CD14-positive monocyte (primary cell): ENCODE data around the gene HOXA5. TPM values are rescaled to one million over a fixed set of nuclear protein-coding genes. Genes with fewer than 3 reads are reported as not detected.

Experiments used
- DNase-seq, 3 donors: peaks; one replicate each; pipeline ENCODE4 v3.0.0-alpha.2; 2011 to 2022
- H2AFZ ChIP-seq: 2 replicates; pipeline ENCODE4 v1.6.0; 2012; ENCODE audit warnings: mild to moderate bottlenecking, low read depth, low read length, inconsistent platforms; ENCODE audit not compliant: insufficient read depth, poor library complexity, severe bottlenecking
- H3K27ac ChIP-seq, 2 donors: 1 replicate in 1 of 2; 2 replicates in 1 of 2; pipeline ENCODE4 v1.5.1; 2012 to 2013; ENCODE audit warnings: low read length in 2 of 2, control low read depth in 1 of 2, inconsistent platforms in 1 of 2, low read depth in 1 of 2, mild to moderate bottlenecking in 1 of 2
- H3K27me3 ChIP-seq, 2 donors: one replicate each; pipeline versions ENCODE4 v1.6.0 to v1.6.1; 2011 to 2013; ENCODE audit warnings: low read length in 2 of 2; ENCODE audit not compliant: control insufficient read depth in 2 of 2, insufficient read depth in 2 of 2
- H3K36me3 ChIP-seq, 2 donors: replicated peaks in 1 of 2; 1 replicate in 1 of 2; 2 replicates in 1 of 2; pipeline versions ENCODE4 v1.5.1 to v1.6.1; 2012 to 2013; ENCODE audit warnings: low read length in 2 of 2, control low read depth in 1 of 2, inconsistent platforms in 1 of 2, mild to moderate bottlenecking in 1 of 2; ENCODE audit not compliant: insufficient read depth in 2 of 2, control insufficient read depth in 1 of 2
- H3K4me1 ChIP-seq, 2 donors: 1 replicate in 1 of 2; 2 replicates in 1 of 2; pipeline versions ENCODE4 v1.5.1 to v1.6.1; 2012 to 2013; ENCODE audit warnings: low read length in 2 of 2, control low read depth in 1 of 2, inconsistent platforms in 1 of 2, mild to moderate bottlenecking in 1 of 2, moderate library complexity in 1 of 2; ENCODE audit not compliant: insufficient read depth in 2 of 2, control insufficient read depth in 1 of 2
- H3K4me2 ChIP-seq: replicated peaks from 2 replicates; pipeline ENCODE3; 2012; ENCODE audit warnings: low read length, moderate library complexity, mild to moderate bottlenecking; ENCODE audit not compliant: poor library complexity, severe bottlenecking; ENCODE audit errors: extremely low read depth
- H3K4me3 ChIP-seq, 3 experiments: fragments of 200-600 bp in 1 of 3; sonication (generic) in 1 of 3; replicated peaks in 1 of 3; 1 replicate in 2 of 3; 2 replicates in 1 of 3; pipeline ENCODE4 v1.5.1; 2011 to 2013; ENCODE audit warnings: low read length in 3 of 3, mild to moderate bottlenecking in 3 of 3, control low read depth in 2 of 3, low read depth in 2 of 3, inconsistent platforms in 1 of 3, moderate library complexity in 1 of 3
- H3K79me2 ChIP-seq: 2 replicates; pipeline ENCODE4 v1.6.0; 2012; ENCODE audit warnings: mild to moderate bottlenecking, control low read depth, inconsistent platforms, low read length, moderate library complexity; ENCODE audit not compliant: insufficient read depth
- H3K9ac ChIP-seq: 2 replicates; pipeline ENCODE4 v1.6.0; 2017; ENCODE audit warnings: low read length, mild to moderate bottlenecking; ENCODE audit not compliant: insufficient read depth, poor library complexity, severe bottlenecking
- H3K9me3 ChIP-seq, 2 donors: replicated peaks in 1 of 2; 1 replicate in 1 of 2; 2 replicates in 1 of 2; pipeline versions ENCODE4 v1.5.1 to v1.6.1; 2012 to 2013; ENCODE audit warnings: low read length in 2 of 2, control low read depth in 1 of 2; ENCODE audit not compliant: control insufficient read depth in 1 of 2, insufficient read depth in 1 of 2
- H4K20me1 ChIP-seq: 2 replicates; pipeline ENCODE4 v1.6.0; 2012; ENCODE audit warnings: mild to moderate bottlenecking, low read length, control low read depth, moderate library complexity; ENCODE audit not compliant: insufficient read depth
- H3K27ac Mint-ChIP-seq, 7 donors: one replicate each; pipeline ENCODE4 v1.8.0; 2020; ENCODE audit warnings: mild to moderate bottlenecking in 7 of 7, mixed read lengths in 7 of 7, moderate library complexity in 6 of 7, inconsistent platforms in 2 of 7
- H3K27me3 Mint-ChIP-seq, 3 donors: one replicate each; pipeline ENCODE4 v1.8.0; 2021 to 2022; ENCODE audit warnings: low read depth in 3 of 3, mild to moderate bottlenecking in 3 of 3, mixed read lengths in 3 of 3, moderate library complexity in 3 of 3, inconsistent platforms in 1 of 3
- H3K36me3 Mint-ChIP-seq, 2 donors: one replicate each; pipeline ENCODE4 v1.8.0; 2020; ENCODE audit warnings: mixed read lengths in 2 of 2, inconsistent platforms in 1 of 2, mild to moderate bottlenecking in 1 of 2
- H3K4me1 Mint-ChIP-seq: one replicate; pipeline ENCODE4 v1.8.0; 2020; ENCODE audit warnings: mild to moderate bottlenecking, mixed read lengths
- H3K4me3 Mint-ChIP-seq, 2 donors: one replicate each; pipeline ENCODE4 v1.8.0; 2020; ENCODE audit warnings: mild to moderate bottlenecking in 2 of 2, mixed read lengths in 2 of 2, moderate library complexity in 1 of 2
- H3K9me3 Mint-ChIP-seq, 7 donors: one replicate each; pipeline ENCODE4 v1.8.0; 2020 to 2022; ENCODE audit warnings: mixed read lengths in 7 of 7, mild to moderate bottlenecking in 6 of 7, moderate library complexity in 6 of 7, inconsistent platforms in 2 of 7
- WGBS: methylation state at CpG from one replicate; pipeline ENCODE4 v1.1.5; 2013; ENCODE audit warnings: missing lambda C conversion rate; ENCODE audit not compliant: insufficient coverage; 5-methylcytosine and 5-hydroxymethylcytosine counted together
- intact Hi-C, 2 donors: fragments of 100-400 bp; cut with micrococcal nuclease; formaldehyde crosslinking; loops; one replicate each; pipeline versions ENCODE4 v1.15.0 to v1.15.1; 2023
- polyA plus RNA-seq, 3 donors: library from polyadenylated mRNA; depleted of rRNA in 1 of 3; unstranded in 2 of 3; stranded (reverse) in 1 of 3; fragments of 300-500 nt in 2 of 3; fragments of >200 nt in 1 of 3; fragmentation: Illumina TruSeq in 2 of 3; gene quantifications; 1 replicate in 2 of 3; 2 replicates in 1 of 3; pipeline ENCODE4 v1.2.3, GENCODE V29; 2012 to 2021
- TF ChIP-seq, protein P1 (sequence below): fragments of 200-600 bp; IDR thresholded peaks from one replicate; pipeline ENCODE4 v1.8.0; 2022; ENCODE audit warnings: antibody characterized with exemption, mild to moderate bottlenecking

HOXA5 gene
- polyA plus RNA-seq, 3 donors = 0.85 to 3.0 (median 1.8) TPM

DNA sequence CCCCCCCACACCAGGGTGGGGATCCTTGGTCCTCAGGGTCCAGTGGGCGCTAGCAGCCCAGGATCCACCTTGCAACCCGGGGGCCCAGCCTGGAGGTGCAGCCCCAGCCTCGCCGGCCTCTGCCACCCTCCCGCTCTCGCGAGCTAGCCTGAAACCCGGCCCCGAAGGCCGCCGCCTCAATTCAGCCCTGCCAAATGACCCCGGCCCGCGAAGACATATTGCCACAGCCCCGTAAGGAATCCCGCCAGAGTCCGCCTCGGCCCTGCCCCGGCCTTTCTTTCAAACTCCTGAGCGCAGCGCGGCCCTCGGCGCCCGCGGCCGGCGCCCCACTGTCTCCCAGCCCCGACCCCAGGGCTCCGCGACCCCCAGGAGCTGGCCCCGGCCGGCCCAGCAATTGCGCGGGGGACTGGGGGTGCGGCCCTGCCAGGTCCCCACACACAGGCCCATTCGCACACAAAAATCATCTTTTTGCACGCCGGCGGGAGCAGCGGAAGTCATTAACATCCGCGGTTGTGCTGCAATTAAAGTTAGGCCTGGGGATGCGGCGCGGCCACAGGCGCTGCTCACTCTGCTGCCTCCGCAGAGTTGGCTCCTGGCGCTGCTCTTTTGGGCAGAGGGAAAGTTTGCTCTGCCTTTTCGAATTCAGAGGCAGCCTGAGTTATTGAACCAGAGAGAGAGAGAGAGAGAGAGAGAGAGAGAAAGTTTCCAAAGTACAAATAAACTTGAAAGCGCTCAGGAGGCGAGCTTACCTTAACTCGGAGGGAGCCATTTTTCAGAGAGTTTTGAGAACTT, 4.0 kb downstream of the HOXA5 start:
- Mint-ChIP-seq H3K27ac (no peak overlapping the region), H3K4me1 (peaks cover 27% of the 10 kb centered on the region), H3K4me3 (no peak overlapping the region), H3K36me3 (peaks cover 0 to 2% of the 10 kb centered on the region in 2 donors), H3K9me3 (peaks cover 3 to 22% (median 14%) of the 10 kb centered on the region in 7 donors), H3K27me3 (peaks cover 20 to 46% (median 26%) of the 10 kb centered on the region in 3 donors)
- TF ChIP-seq, protein P1, sequence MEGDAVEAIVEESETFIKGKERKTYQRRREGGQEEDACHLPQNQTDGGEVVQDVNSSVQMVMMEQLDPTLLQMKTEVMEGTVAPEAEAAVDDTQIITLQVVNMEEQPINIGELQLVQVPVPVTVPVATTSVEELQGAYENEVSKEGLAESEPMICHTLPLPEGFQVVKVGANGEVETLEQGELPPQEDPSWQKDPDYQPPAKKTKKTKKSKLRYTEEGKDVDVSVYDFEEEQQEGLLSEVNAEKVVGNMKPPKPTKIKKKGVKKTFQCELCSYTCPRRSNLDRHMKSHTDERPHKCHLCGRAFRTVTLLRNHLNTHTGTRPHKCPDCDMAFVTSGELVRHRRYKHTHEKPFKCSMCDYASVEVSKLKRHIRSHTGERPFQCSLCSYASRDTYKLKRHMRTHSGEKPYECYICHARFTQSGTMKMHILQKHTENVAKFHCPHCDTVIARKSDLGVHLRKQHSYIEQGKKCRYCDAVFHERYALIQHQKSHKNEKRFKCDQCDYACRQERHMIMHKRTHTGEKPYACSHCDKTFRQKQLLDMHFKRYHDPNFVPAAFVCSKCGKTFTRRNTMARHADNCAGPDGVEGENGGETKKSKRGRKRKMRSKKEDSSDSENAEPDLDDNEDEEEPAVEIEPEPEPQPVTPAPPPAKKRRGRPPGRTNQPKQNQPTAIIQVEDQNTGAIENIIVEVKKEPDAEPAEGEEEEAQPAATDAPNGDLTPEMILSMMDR = no peak
- DNase-seq = no peak
- H3K9ac ChIP-seq = no peak overlapping the region
- 95% methylated on average over 53 of the region's 53 CpGs for WGBS
- H2AFZ ChIP-seq = no peak overlapping the region
- H3K9me3 ChIP-seq = peaks cover 4 to 8% of the 10 kb centered on the region in 2 donors
- H4K20me1 ChIP-seq = no peaks in the 10 kb centered on the region
- H3K4me2 ChIP-seq = no peak overlapping the region
- H3K27me3 ChIP-seq = peaks cover 12 to 43% of the 10 kb centered on the region in 2 donors
- H3K36me3 ChIP-seq = no peaks in the 10 kb centered on the region
- intact Hi-C loops = loop anchor here in 1 of 2 donors (5.0 kb wide), 1 partner anchor 277 kb away; the partner anchor contains the start of gene SKAP2
- peaks cover 14 to 23% of the 10 kb centered on the region in 2 donors for H3K4me1 ChIP-seq
- H3K79me2 ChIP-seq = no peaks in the 10 kb centered on the region
- H3K27ac ChIP-seq = no peak overlapping the region
- no peak overlapping the region for H3K4me3 ChIP-seq

DNA sequence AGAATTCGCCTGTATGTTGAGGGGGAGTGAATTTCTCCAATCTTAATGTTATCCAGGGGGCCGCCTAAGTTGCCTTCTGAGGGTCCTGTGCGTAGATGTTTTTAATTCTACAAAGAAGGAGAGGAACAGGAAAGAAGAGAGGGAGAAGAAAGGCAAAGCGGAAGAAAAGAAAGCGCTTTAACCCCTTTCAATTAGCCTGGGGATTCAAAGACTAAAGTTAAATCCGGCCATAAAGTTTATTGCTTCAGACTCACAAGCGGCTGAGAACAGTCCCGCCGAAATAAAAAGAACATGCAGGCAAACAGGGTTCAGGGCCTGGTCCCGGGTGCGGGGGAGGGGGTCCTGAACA, 4.5 kb downstream of the HOXA5 start:
- no peak overlapping the region for H3K27ac Mint-ChIP-seq
- peaks cover 0 to 3% of the 10 kb centered on the region in 2 donors for H3K9me3 ChIP-seq
- H3K36me3 ChIP-seq = no peaks in the 10 kb centered on the region
- peaks cover 0 to 2% of the 10 kb centered on the region in 2 donors for H3K36me3 Mint-ChIP-seq
- H3K4me1 ChIP-seq = peaks cover 16 to 28% of the 10 kb centered on the region in 2 donors
- H3K4me1 Mint-ChIP-seq = peaks cover 33% of the 10 kb centered on the region
- H3K27me3 ChIP-seq = peaks cover 12 to 37% of the 10 kb centered on the region in 2 donors
- intact Hi-C loops = no loop called here
- no peak overlapping the region for H2AFZ ChIP-seq
- no peak overlapping the region for H3K9ac ChIP-seq
- WGBS = 91% methylated on average over 7 of the region's 11 CpGs
- H4K20me1 ChIP-seq = no peaks in the 10 kb centered on the region
- H3K79me2 ChIP-seq = no peaks in the 10 kb centered on the region
- peaks cover 17 to 40% (median 20%) of the 10 kb centered on the region in 3 donors for H3K27me3 Mint-ChIP-seq
- no peak overlapping the region for H3K4me3 Mint-ChIP-seq
- H3K9me3 Mint-ChIP-seq = peaks cover 3 to 16% (median 9%) of the 10 kb centered on the region in 7 donors
- no peak overlapping the region for H3K4me3 ChIP-seq
- no peak for DNase-seq
- TF ChIP-seq, protein P1 = no peak
- H3K27ac ChIP-seq = no peak overlapping the region
- no peak overlapping the region for H3K4me2 ChIP-seq
